Ishikawa (cell line): Measurements from ENCODE around the gene BRD2.

ENCODE experiments used
- CEBPB ChIP-seq: IDR thresholded peaks from 2 replicates; pipeline ENCODE4 v1.6.1; 2012
- CREB1 ChIP-seq: IDR thresholded peaks from 2 replicates; pipeline ENCODE4 v1.6.1; 2012; ENCODE audit warnings: low read depth
- EGR1 ChIP-seq: IDR thresholded peaks from 2 replicates; pipeline ENCODE4 v1.6.1; 2012
- EP300 ChIP-seq: IDR thresholded peaks from 2 replicates; pipeline ENCODE4 v1.6.1; 2012; ENCODE audit warnings: borderline replicate concordance
- FOXM1 ChIP-seq: IDR thresholded peaks from 2 replicates; pipeline ENCODE4 v1.6.1; 2012; ENCODE audit warnings: low read depth, borderline replicate concordance
- NFIC ChIP-seq: IDR thresholded peaks from 2 replicates; pipeline ENCODE4 v1.6.1; 2012
- RAD21 ChIP-seq: IDR thresholded peaks from 2 replicates; pipeline ENCODE4 v1.6.1; 2012; ENCODE audit warnings: low read depth
- TAF1 ChIP-seq: IDR thresholded peaks from 2 replicates; pipeline ENCODE4 v1.6.1; 2012; ENCODE audit warnings: low read depth, mild to moderate bottlenecking
- TCF12 ChIP-seq: IDR thresholded peaks from 2 replicates; pipeline ENCODE4 v1.6.1; 2012; ENCODE audit warnings: low read depth
- TEAD4 ChIP-seq: IDR thresholded peaks from 2 replicates; pipeline ENCODE4 v1.6.1; 2012
- YY1 ChIP-seq: IDR thresholded peaks from 2 replicates; pipeline ENCODE4 v1.6.1; 2012; ENCODE audit warnings: low read depth
- ZBTB7A ChIP-seq: IDR thresholded peaks from 2 replicates; pipeline ENCODE4 v1.6.1; 2012; ENCODE audit warnings: low read depth
- TF ChIP-seq, protein P1 (sequence below): IDR thresholded peaks from 2 replicates; pipeline ENCODE4 v1.6.1; 2012
- TF ChIP-seq, protein P2 (sequence below): IDR thresholded peaks from 2 replicates; pipeline ENCODE4 v1.6.1; 2012
- TF ChIP-seq, protein P3 (sequence below): IDR thresholded peaks from 2 replicates; pipeline ENCODE4 v1.6.1; 2012; ENCODE audit warnings: low read depth, mild to moderate bottlenecking

Gene BRD2

DNA sequence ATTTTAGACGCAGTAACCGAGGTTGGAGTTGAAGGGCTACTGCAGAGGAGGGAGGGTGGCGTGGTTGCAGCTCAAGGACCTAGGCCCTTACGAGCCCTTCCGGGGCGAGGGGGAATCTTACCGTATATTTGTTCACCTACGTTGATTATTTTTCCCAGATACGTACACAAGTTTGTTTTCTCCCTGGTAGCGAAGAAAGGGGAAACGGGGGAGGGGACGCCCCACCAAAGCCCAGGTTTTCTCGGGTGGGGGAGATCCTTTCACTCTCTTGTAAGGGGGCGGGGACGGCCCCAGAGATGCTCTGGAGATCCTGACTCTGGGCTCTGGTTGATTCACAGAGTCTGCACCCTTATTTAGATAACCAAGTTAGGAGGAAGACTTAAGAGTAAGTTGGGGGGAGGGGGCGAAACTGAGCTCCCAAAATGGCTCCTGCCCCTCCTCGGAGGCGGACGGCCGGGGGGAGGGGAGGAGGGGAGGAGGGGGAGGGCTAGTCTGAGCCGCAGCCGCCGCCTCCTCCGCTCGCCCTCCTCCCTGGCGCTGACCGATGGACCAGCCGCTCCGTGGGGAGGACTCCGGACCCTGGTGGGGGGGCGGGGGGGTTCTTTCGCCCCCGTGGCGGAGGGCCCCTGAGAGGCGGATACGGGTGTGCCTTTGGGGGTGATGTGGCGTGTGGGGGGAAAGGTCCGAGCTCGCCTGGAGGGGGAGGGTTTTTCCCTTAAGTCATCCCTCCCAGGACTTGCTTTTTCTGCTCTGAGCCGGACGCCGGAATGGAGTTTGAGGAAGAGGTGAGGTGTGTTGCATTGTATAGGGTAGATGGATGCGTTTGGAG lies 2.2 kb downstream of the BRD2 start:
- TF ChIP-seq EP300 (no peak), CREB1 (no peak), TEAD4 (no peak), EGR1 (no peak), NFIC (no peak), TCF12 (no peak), CEBPB (no peak), TAF1 (no peak), YY1 (no peak), ZBTB7A (no peak), FOXM1 (no peak), RAD21 (no peak)
- TF ChIP-seq, protein P1, sequence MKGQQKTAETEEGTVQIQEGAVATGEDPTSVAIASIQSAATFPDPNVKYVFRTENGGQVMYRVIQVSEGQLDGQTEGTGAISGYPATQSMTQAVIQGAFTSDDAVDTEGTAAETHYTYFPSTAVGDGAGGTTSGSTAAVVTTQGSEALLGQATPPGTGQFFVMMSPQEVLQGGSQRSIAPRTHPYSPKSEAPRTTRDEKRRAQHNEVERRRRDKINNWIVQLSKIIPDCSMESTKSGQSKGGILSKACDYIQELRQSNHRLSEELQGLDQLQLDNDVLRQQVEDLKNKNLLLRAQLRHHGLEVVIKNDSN = no peak
- TF ChIP-seq, protein P2, sequence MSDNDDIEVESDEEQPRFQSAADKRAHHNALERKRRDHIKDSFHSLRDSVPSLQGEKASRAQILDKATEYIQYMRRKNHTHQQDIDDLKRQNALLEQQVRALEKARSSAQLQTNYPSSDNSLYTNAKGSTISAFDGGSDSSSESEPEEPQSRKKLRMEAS = no peak
- TF ChIP-seq, protein P3, sequence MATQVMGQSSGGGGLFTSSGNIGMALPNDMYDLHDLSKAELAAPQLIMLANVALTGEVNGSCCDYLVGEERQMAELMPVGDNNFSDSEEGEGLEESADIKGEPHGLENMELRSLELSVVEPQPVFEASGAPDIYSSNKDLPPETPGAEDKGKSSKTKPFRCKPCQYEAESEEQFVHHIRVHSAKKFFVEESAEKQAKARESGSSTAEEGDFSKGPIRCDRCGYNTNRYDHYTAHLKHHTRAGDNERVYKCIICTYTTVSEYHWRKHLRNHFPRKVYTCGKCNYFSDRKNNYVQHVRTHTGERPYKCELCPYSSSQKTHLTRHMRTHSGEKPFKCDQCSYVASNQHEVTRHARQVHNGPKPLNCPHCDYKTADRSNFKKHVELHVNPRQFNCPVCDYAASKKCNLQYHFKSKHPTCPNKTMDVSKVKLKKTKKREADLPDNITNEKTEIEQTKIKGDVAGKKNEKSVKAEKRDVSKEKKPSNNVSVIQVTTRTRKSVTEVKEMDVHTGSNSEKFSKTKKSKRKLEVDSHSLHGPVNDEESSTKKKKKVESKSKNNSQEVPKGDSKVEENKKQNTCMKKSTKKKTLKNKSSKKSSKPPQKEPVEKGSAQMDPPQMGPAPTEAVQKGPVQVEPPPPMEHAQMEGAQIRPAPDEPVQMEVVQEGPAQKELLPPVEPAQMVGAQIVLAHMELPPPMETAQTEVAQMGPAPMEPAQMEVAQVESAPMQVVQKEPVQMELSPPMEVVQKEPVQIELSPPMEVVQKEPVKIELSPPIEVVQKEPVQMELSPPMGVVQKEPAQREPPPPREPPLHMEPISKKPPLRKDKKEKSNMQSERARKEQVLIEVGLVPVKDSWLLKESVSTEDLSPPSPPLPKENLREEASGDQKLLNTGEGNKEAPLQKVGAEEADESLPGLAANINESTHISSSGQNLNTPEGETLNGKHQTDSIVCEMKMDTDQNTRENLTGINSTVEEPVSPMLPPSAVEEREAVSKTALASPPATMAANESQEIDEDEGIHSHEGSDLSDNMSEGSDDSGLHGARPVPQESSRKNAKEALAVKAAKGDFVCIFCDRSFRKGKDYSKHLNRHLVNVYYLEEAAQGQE = no peak

DNA sequence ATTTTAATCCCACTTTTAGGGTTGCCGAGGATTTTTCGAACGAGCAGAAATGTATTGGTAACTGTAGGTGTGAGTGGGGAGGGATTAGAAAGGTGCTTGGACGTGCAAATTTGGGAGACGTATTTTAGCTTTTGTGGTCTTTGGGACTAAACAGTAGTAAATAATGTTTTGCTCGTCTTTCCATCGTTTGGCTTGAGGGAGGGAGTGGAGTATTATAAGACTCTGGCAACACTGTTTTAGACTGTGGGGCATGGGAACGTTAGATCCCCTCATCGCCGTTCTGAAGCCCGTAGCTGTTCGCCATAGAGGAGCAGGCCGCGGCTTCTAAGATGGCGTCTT lies 2.8 kb downstream of the BRD2 start:
- TF ChIP-seq TEAD4 = no peak
- TF ChIP-seq, protein P1 = no peak
- no peak for TF ChIP-seq CEBPB
- no peak for TF ChIP-seq TCF12
- no peak for TF ChIP-seq EP300
- no peak for TF ChIP-seq CREB1
- no peak for TF ChIP-seq RAD21
- TF ChIP-seq TAF1 = no peak
- TF ChIP-seq FOXM1 = no peak
- no peak for TF ChIP-seq NFIC
- TF ChIP-seq YY1 = no peak
- no peak for TF ChIP-seq ZBTB7A
- TF ChIP-seq, protein P2 = no peak
- TF ChIP-seq, protein P3 = no peak
- no peak for TF ChIP-seq EGR1

DNA sequence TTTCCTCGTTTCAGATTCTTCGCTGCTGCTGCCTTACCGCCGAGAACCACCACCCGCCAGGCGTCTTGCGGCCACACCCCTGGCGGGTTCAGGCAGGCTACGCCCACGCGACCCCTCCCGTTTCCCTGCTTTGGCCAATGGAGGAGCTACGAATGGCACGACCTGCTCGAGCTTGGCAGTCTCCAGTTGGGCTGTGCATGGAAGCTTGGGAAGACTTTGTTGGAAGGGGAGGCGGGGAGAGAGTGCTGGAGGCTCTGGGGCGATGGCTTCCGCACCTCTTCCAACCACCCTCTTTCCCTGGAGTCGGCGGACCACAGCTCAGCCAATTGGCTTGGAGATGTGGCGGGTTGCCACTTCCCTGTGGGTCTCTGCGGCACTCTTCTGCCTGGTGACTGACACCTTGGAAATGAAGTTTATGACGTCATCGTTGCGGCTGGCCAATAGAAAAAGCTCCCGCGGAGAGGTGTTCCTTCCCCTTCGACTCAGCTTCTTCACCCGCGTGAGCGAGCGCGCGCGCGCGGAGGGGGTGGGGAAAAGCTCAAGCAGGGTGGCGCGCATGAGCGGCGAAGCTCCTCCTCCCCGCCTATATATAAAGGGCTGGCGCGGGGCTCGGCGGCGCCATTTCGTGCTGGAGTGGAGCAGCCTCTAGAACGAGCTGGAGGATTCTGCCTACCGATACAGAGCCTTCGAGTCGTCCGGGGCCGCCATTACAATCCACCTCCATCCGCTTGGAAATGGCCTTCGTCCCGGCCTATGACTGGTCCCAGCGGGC lies 3.4 kb downstream of the BRD2 start:
- TF ChIP-seq TAF1 = peak; percentile 94; the same call in 1 of the 2 replicates
- TF ChIP-seq, protein P1 = 0 out of 2 replicates have a peak, but pooled peaks have one; percentile 9
- no peak for TF ChIP-seq CEBPB
- TF ChIP-seq EGR1 = peak; percentile 78
- no peak; the same call in 1 of the 2 replicates for TF ChIP-seq ZBTB7A
- TF ChIP-seq NFIC = no peak
- TF ChIP-seq CREB1 = peak; percentile 68
- TF ChIP-seq EP300 = no peak; the same call in 1 of the 2 replicates
- TF ChIP-seq TEAD4 = peak; percentile 77
- TF ChIP-seq YY1 = peak; percentile 94
- TF ChIP-seq, protein P2 = peak; percentile 93
- TF ChIP-seq RAD21 = no peak
- TF ChIP-seq, protein P3 = no peak
- TF ChIP-seq FOXM1 = no peak; the same call in 1 of the 2 replicates
- 0 out of 2 replicates have a peak, but pooled peaks have one; percentile 24 for TF ChIP-seq TCF12
